ENCODE results near the gene C1orf21. TPM values are rescaled to one million over a fixed set of nuclear protein-coding genes. Genes with fewer than 3 reads are reported as not detected.
A peak's percentile ranks its signal among the peaks of the same experiment; 100 is the strongest.
"Not testable (repeated sequence)": the region's sequence is repeated elsewhere in the genome, so short reads cannot be mapped to it uniquely, and the experiment has no call there.

The C1orf21 gene, protein sequence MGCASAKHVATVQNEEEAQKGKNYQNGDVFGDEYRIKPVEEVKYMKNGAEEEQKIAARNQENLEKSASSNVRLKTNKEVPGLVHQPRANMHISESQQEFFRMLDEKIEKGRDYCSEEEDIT
- total RNA-seq (2012; rRNA removed): 5.3 and 9.6 TPM in 2 replicates

GRCh38 chr1:184386312-184387068, at the start of gene C1orf21:
C1orf21 (plus strand) TSS chr1:184387029; CDS start chr1:184477510, 90,481 bp downstream.
- peak within 1 kb of the TSS; percentile 86 for H3K9ac ChIP-seq (ENCODE audit: low read depth, low read length)
- no peaks in the 10 kb centered on the region for H3K9me3 ChIP-seq (replicated peaks; ENCODE audit: low read length)
- H3K4me1 ChIP-seq (ENCODE audit: control insufficient read depth, insufficient read depth, low read length): peaks cover 11% of the 10 kb centered on the region
- H3K36me3 ChIP-seq (ENCODE audit: insufficient read depth, low read length): no peaks in the 10 kb centered on the region
- H3K4me3 ChIP-seq (ENCODE audit: low read length): peak within 1 kb of the TSS; percentile 92
- no peaks in the 10 kb centered on the region for H3K27me3 ChIP-seq (ENCODE audit: control insufficient read depth, insufficient read depth, low read length)
- H3K4me2 ChIP-seq (ENCODE audit: low read length): peak within 1 kb of the TSS; percentile 97

DNA sequence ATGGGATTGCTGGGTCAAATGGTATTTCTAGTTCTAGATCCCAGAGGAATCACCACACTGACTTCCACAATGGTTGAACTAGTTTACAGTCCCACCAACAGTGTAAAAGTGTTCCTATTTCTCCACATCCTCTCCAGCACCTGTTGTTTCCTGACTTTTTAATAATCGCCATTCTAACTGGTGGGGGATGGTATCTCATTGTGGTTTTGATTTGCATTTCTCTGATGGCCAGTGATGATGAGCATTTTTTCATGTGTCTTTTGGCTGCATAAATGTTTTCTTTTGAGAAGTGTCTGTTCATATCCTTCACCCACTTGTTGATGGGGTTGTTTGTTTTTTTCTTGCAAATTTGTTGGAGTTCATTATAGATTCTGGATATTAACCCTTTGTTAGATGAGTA, 49.0 kb upstream of the C1orf21 start:
- H3K4me3 ChIP-seq (ENCODE audit: low read length); H3K9me3 ChIP-seq (replicated peaks; ENCODE audit: low read length); H3K27me3 ChIP-seq (ENCODE audit: control insufficient read depth, insufficient read depth, low read length); H3K4me2 ChIP-seq (ENCODE audit: low read length); H3K4me1 ChIP-seq (ENCODE audit: control insufficient read depth, insufficient read depth, low read length); H3K36me3 ChIP-seq (ENCODE audit: insufficient read depth, low read length); H3K9ac ChIP-seq (ENCODE audit: low read depth, low read length): not testable (repeated sequence)

DNA sequence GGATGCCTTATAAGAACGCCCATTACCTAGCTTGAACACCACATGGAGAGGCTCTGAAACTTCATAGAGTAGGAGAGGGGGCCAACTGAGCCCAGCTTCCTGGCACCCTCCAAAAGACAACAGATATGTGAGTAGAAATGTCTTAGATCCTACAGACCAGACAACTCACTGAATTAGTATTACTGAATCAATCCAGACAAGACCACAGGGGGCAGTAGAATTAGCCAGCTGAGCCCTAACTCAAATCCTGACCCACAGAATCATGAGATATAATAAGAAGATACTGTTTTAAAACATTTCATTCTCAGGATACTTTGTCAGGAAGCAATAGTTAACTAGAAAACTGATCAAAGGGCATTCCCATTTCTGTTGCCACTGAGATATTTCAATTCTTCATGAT, 45.8 kb upstream of the C1orf21 start:
- no peaks in the 10 kb centered on the region for H3K36me3 ChIP-seq (ENCODE audit: insufficient read depth, low read length)
- H3K4me1 ChIP-seq (ENCODE audit: control insufficient read depth, insufficient read depth, low read length): no peaks in the 10 kb centered on the region
- H3K27me3 ChIP-seq (ENCODE audit: control insufficient read depth, insufficient read depth, low read length): no peaks in the 10 kb centered on the region
- no peak overlapping the region for H3K4me2 ChIP-seq (ENCODE audit: low read length)
- no peak overlapping the region for H3K9ac ChIP-seq (ENCODE audit: low read depth, low read length)
- H3K4me3 ChIP-seq (ENCODE audit: low read length): no peak overlapping the region
- H3K9me3 ChIP-seq (replicated peaks; ENCODE audit: low read length): no peaks in the 10 kb centered on the region

DNA sequence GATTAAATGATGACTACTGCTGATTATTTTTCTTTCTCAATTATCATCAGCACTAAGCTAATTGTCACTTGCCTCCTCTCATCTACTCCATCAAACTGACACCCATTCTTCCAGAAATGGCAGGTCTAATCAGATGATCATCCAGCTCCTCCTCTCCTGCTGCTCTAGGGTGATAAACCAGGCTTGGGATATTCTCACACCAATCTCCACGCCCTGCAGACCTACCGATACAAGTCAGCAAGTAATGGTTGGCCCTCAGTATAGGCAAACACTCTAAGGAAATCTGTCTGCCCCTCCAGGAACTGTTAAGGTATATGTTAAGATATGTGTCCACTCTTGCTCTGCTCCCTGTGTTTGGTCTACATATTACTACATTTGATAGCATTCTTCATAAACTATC, 36.3 kb upstream of the C1orf21 start:
- peaks cover 19% of the 10 kb centered on the region for H3K27me3 ChIP-seq (ENCODE audit: control insufficient read depth, insufficient read depth, low read length)
- H3K36me3 ChIP-seq (ENCODE audit: insufficient read depth, low read length): no peaks in the 10 kb centered on the region
- H3K4me3 ChIP-seq (ENCODE audit: low read length): no peak overlapping the region
- H3K4me1 ChIP-seq (ENCODE audit: control insufficient read depth, insufficient read depth, low read length): no peaks in the 10 kb centered on the region
- H3K4me2 ChIP-seq (ENCODE audit: low read length): no peak overlapping the region
- no peak overlapping the region for H3K9ac ChIP-seq (ENCODE audit: low read depth, low read length)
- no peaks in the 10 kb centered on the region for H3K9me3 ChIP-seq (replicated peaks; ENCODE audit: low read length)

DNA sequence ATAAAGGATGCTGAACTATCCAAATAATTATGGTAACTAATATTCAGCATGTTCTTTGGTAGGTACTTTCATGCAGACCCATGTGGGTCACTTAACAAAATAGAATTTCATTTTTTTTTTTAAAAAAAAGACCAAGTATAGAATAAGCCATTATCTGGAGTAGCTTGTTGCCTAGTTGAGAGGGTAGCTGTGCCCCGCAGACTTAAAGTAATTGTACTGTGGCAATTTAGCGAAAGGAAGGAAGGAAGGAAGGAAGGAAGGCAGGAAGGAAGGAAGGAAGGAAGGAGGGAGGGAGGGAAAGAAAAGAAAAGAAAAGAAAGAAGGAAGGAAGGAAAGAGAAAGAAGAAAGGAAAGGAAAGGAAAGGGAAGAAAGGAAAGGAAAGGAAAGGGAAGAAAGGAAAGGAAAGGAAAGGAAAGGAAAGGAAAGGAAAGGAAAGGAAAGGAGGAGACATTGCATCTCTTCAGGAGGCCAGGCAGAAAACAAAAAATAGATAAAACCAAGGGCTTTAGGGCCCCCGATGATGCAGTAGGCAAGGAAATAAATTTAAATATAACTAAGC, 35.3 kb upstream of the C1orf21 start:
- Histone ChIP-seq H3K36me3 (ENCODE audit: insufficient read depth, low read length) (no peaks in the 10 kb centered on the region), H3K9me3 (replicated peaks; ENCODE audit: low read length) (no peaks in the 10 kb centered on the region), H3K4me1 (ENCODE audit: control insufficient read depth, insufficient read depth, low read length) (no peaks in the 10 kb centered on the region), H3K27me3 (ENCODE audit: control insufficient read depth, insufficient read depth, low read length) (peaks cover 19% of the 10 kb centered on the region), H3K4me2 (ENCODE audit: low read length) (no peak overlapping the region), H3K9ac (ENCODE audit: low read depth, low read length) (no peak overlapping the region), H3K4me3 (ENCODE audit: low read length) (no peak overlapping the region)

DNA sequence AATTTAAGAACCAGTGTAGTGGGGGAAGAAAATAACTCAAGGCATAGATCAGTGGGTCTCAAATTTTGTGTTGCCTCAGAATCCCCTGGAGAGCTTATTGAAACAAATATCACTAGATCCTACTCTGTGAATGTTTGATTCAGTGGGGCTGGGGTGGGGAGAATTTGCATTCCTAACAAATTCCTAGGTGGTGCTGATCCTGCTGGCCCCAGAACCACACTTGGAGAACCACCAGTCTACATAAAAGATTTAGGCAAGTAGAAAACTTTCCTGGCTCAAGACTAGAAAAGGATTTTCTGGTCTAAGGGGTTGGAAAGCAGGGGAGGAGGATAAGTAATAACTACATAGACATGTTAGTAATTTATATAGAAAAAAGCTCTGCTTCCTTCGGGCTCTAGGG, 34.1 kb upstream of the C1orf21 start:
- H3K36me3 ChIP-seq (ENCODE audit: insufficient read depth, low read length): no peaks in the 10 kb centered on the region
- H3K4me3 ChIP-seq (ENCODE audit: low read length): no peak overlapping the region
- no peaks in the 10 kb centered on the region for H3K4me1 ChIP-seq (ENCODE audit: control insufficient read depth, insufficient read depth, low read length)
- no peaks in the 10 kb centered on the region for H3K9me3 ChIP-seq (replicated peaks; ENCODE audit: low read length)
- H3K4me2 ChIP-seq (ENCODE audit: low read length): no peak overlapping the region
- no peak overlapping the region for H3K9ac ChIP-seq (ENCODE audit: low read depth, low read length)
- H3K27me3 ChIP-seq (ENCODE audit: control insufficient read depth, insufficient read depth, low read length): peaks cover 19% of the 10 kb centered on the region

DNA sequence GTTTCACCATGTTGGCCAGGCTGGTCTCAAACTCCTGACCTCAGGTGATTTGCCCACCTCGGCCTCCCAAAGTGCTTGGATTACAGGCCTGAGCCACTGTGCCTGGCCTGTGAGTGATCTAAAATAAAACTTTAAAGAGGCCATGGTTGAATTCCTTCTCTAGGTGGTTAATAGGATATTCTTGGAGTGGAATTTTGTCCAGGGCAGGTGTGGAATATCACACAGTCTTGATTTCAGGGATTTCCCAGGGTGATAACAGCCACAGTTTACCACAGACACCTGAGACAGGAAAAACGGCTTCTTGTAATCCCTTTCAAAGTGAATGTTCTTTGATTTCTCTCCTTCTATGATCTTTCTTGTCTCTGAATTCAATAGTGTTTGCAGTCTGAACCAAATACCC, 32.1 kb upstream of the C1orf21 start:
- Histone ChIP-seq H3K36me3 (ENCODE audit: insufficient read depth, low read length) (no peaks in the 10 kb centered on the region), H3K27me3 (ENCODE audit: control insufficient read depth, insufficient read depth, low read length) (peaks cover 12% of the 10 kb centered on the region), H3K4me2 (ENCODE audit: low read length) (no peak overlapping the region), H3K9ac (ENCODE audit: low read depth, low read length) (no peak overlapping the region), H3K4me1 (ENCODE audit: control insufficient read depth, insufficient read depth, low read length) (peaks cover 2% of the 10 kb centered on the region), H3K9me3 (replicated peaks; ENCODE audit: low read length) (no peaks in the 10 kb centered on the region), H3K4me3 (ENCODE audit: low read length) (no peak overlapping the region)

DNA sequence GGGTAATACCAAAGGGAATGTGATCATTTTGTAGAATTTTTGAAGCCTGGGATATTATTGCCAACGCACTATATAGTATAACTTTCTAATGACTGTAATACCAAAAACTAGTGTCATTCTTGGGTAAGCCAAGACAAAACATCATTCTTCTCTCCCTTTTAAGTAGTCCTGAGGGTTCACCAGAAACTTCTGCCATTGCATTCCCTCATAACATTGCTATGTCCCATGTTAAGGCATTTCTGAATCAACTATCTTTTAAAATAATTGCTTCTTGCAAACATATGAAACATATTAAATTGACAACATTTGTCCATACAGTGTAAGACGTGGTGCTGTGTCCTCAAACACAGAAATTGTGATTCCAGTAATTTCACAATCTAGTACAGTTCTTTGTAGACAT, 29.9 kb upstream of the C1orf21 start:
- Histone ChIP-seq H3K9ac (ENCODE audit: low read depth, low read length) (no peak overlapping the region), H3K4me2 (ENCODE audit: low read length) (no peak overlapping the region), H3K27me3 (ENCODE audit: control insufficient read depth, insufficient read depth, low read length) (peaks cover 4% of the 10 kb centered on the region), H3K4me3 (ENCODE audit: low read length) (no peak overlapping the region), H3K4me1 (ENCODE audit: control insufficient read depth, insufficient read depth, low read length) (peaks cover 5% of the 10 kb centered on the region), H3K9me3 (replicated peaks; ENCODE audit: low read length) (no peaks in the 10 kb centered on the region), H3K36me3 (ENCODE audit: insufficient read depth, low read length) (no peaks in the 10 kb centered on the region)

DNA sequence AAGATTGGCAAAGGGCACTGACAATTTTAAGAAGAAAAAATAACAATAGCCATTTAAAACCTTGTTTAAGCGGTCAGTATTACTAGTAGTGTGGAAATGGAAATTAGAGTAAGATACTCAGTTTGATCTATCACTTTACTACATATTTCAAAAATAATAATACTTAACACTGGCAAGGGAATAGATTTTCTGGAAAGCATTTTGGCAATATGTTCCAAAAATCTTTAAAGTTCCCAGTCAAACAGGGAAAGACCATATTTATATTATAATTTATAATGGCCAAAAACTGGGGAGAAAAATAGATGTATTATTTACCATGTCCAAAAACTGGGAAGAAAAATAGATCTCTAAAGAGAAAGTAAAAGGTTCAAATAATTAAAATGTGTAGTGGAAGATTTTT, 28.6 kb upstream of the C1orf21 start:
- Histone ChIP-seq H3K4me1 (ENCODE audit: control insufficient read depth, insufficient read depth, low read length) (peaks cover 15% of the 10 kb centered on the region), H3K4me3 (ENCODE audit: low read length) (no peak overlapping the region), H3K9ac (ENCODE audit: low read depth, low read length) (no peak overlapping the region), H3K4me2 (ENCODE audit: low read length) (no peak overlapping the region), H3K9me3 (replicated peaks; ENCODE audit: low read length) (no peaks in the 10 kb centered on the region), H3K36me3 (ENCODE audit: insufficient read depth, low read length) (no peaks in the 10 kb centered on the region), H3K27me3 (ENCODE audit: control insufficient read depth, insufficient read depth, low read length) (no peaks in the 10 kb centered on the region)

DNA sequence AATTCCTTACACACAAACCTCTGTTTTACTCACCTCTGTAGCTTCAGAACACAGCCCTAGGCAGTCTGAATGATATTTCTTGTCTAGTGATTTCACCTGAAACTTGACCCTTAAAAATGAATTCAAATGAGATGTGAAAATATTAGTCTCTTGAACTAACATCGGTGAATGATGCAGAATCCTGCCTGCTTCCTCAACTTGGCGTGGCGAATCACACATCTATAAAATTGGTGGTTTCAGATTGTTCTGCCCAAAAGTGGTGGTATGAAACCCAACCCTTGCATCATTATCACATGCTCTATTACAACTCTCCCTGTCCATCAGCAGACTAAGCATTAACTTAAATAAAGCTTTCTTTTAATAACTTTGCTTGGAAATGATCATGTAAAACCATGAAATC, 26.9 kb upstream of the C1orf21 start:
- peaks cover 21% of the 10 kb centered on the region for H3K4me1 ChIP-seq (ENCODE audit: control insufficient read depth, insufficient read depth, low read length)
- no peak overlapping the region for H3K9ac ChIP-seq (ENCODE audit: low read depth, low read length)
- no peak overlapping the region for H3K4me2 ChIP-seq (ENCODE audit: low read length)
- H3K36me3 ChIP-seq (ENCODE audit: insufficient read depth, low read length): no peaks in the 10 kb centered on the region
- no peaks in the 10 kb centered on the region for H3K9me3 ChIP-seq (replicated peaks; ENCODE audit: low read length)
- no peak overlapping the region for H3K4me3 ChIP-seq (ENCODE audit: low read length)
- H3K27me3 ChIP-seq (ENCODE audit: control insufficient read depth, insufficient read depth, low read length): no peaks in the 10 kb centered on the region

- Histone ChIP-seq H3K4me1 (ENCODE audit: control insufficient read depth, insufficient read depth, low read length) (peaks cover 24% of the 10 kb centered on the region), H3K4me2 (ENCODE audit: low read length) (no peak overlapping the region), H3K36me3 (ENCODE audit: insufficient read depth, low read length) (no peaks in the 10 kb centered on the region), H3K9me3 (replicated peaks; ENCODE audit: low read length) (no peaks in the 10 kb centered on the region), H3K9ac (ENCODE audit: low read depth, low read length) (no peak overlapping the region), H3K4me3 (ENCODE audit: low read length) (no peak overlapping the region), H3K27me3 (ENCODE audit: control insufficient read depth, insufficient read depth, low read length) (no peaks in the 10 kb centered on the region)
Observed at GRCh38 chr1:184362876-184363275, 24.0 kb upstream of the C1orf21 start.

DNA sequence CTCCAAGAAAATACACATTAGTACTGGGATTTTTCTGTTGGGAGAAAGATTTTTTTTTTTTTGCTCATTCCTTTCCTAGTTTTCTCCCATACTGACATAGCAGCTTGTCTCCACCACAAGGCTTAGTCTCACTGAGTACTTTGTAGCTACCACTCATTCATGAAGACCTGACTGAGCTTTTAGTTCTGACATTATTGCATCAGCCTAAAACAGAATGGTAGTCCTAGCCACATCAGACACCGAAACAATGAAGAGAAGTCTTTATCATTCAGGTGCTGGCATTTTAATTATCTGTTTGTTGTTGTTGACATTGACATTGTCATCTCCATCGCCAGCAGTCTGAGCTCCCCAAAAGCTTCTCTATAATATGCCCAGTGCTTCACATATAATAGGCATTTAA, 21.1 kb upstream of the C1orf21 start:
- Histone ChIP-seq H3K9ac (ENCODE audit: low read depth, low read length) (no peak overlapping the region), H3K9me3 (replicated peaks; ENCODE audit: low read length) (no peaks in the 10 kb centered on the region), H3K4me1 (ENCODE audit: control insufficient read depth, insufficient read depth, low read length) (peaks cover 23% of the 10 kb centered on the region), H3K4me2 (ENCODE audit: low read length) (no peak overlapping the region), H3K36me3 (ENCODE audit: insufficient read depth, low read length) (no peaks in the 10 kb centered on the region), H3K27me3 (ENCODE audit: control insufficient read depth, insufficient read depth, low read length) (no peaks in the 10 kb centered on the region), H3K4me3 (ENCODE audit: low read length) (no peak overlapping the region)

Measured in skeletal muscle satellite cell (primary cell).